K562 (cell line): ENCODE data around the gene SYNJ2. TPM values are rescaled to one million over a fixed set of nuclear protein-coding genes. Genes with fewer than 3 reads are reported as not detected.

Experiments used
- ARID2 ChIP-seq: fragments of 450-650 bp; IDR thresholded peaks from 2 replicates; pipeline ENCODE4 v1.6.1; 2017; ENCODE audit warnings: antibody characterized with exemption, mild to moderate bottlenecking
- CBX5 ChIP-seq: IDR thresholded peaks from 2 replicates; pipeline ENCODE4 v1.6.1; 2014; ENCODE audit warnings: low read depth, borderline replicate concordance
- COPS2 ChIP-seq: fragments of 450-650 bp; conservative IDR thresholded peaks from 2 replicates; pipeline ENCODE4 v1.6.1; 2016; ENCODE audit warnings: mild to moderate bottlenecking, moderate library complexity
- E2F1 ChIP-seq: sonication (generic); formaldehyde crosslinking; IDR thresholded peaks from 2 replicates; pipeline ENCODE4 v1.8.1; 2023; ENCODE audit warnings: mild to moderate bottlenecking, missing genetic modification reagents, moderate library complexity
- HDAC1 ChIP-seq, 2 experiments: fragments of 450-650 bp; IDR thresholded peaks; 2 replicates each; pipeline ENCODE4 v1.6.1; 2016 to 2017; ENCODE audit warnings: inconsistent platforms in 1 of 2, mild to moderate bottlenecking in 1 of 2, moderate library complexity in 1 of 2
- HDGF ChIP-seq: fragments of 450-650 bp; IDR thresholded peaks from 2 replicates; pipeline ENCODE4 v1.6.1; 2016
- KDM1A ChIP-seq, 2 experiments: fragments of 450-650 bp; IDR thresholded peaks; 2 replicates each; pipeline ENCODE4 v1.6.1; 2016; ENCODE audit warnings: mild to moderate bottlenecking in 2 of 2
- MXI1 ChIP-seq: IDR thresholded peaks from 2 replicates; pipeline ENCODE4 v1.6.1; 2011; ENCODE audit warnings: low read depth, mild to moderate bottlenecking, improper control_type of control experiment, low read length
- MYNN ChIP-seq, 2 experiments: sonication (generic); formaldehyde crosslinking in 1 of 2; IDR thresholded peaks; 2 replicates each; pipeline versions ENCODE4 v1.5.0 to v1.6.1; 2016 to 2020; ENCODE audit warnings: antibody characterized with exemption in 1 of 2, missing genetic modification reagents in 1 of 2
- NR4A1 ChIP-seq, 2 experiments: fragments of 250-450 bp in 1 of 2; fragments of 450-650 bp in 1 of 2; sonication (Bioruptor Pico) in 1 of 2; IDR thresholded peaks; 2 replicates each; pipeline versions ENCODE4 v1.4.0 to v1.6.1; 2016 to 2020; ENCODE audit warnings: mild to moderate bottlenecking in 2 of 2, missing compliant biosample characterization in 1 of 2, missing genetic modification characterization in 1 of 2, moderate library complexity in 1 of 2
- PHB ChIP-seq: fragments of 250-450 bp; sonication (Bioruptor Pico); IDR thresholded peaks from 2 replicates; pipeline ENCODE4 v1.5.0; 2021
- PHF21A ChIP-seq: fragments of 450-650 bp; IDR thresholded peaks from 2 replicates; pipeline ENCODE4 v1.6.1; 2017; ENCODE audit warnings: low read depth, borderline replicate concordance
- SAFB ChIP-seq: fragments of 200-400 bp; formaldehyde crosslinking; IDR thresholded peaks from 2 replicates; pipeline ENCODE4 v1.6.1; 2017; ENCODE audit warnings: low read depth, low read length, borderline replicate concordance
- SMAD3 ChIP-seq: fragments of 450-650 bp; formaldehyde crosslinking; conservative IDR thresholded peaks from 2 replicates; pipeline ENCODE4 v1.4.0; 2020; ENCODE audit warnings: mild to moderate bottlenecking
- TAF7 ChIP-seq: fragments of 450-650 bp; IDR thresholded peaks from 2 replicates; pipeline ENCODE4 v1.6.1; 2016; ENCODE audit warnings: missing genetic modification characterization, missing compliant biosample characterization
- USF1 ChIP-seq: sonication (generic); formaldehyde crosslinking; IDR thresholded peaks from 2 replicates; pipeline ENCODE4 v1.9.0; 2022; ENCODE audit warnings: mild to moderate bottlenecking, missing genetic modification reagents
- ZBTB1 ChIP-seq: sonication (generic); formaldehyde crosslinking; IDR thresholded peaks from 2 replicates; pipeline ENCODE4 v1.8.1; 2023; ENCODE audit warnings: missing genetic modification reagents, low read depth, mild to moderate bottlenecking, borderline replicate concordance
- ZEB2 ChIP-seq: fragments of 450-650 bp; IDR thresholded peaks from 2 replicates; pipeline ENCODE4 v1.6.1; 2016
- ZNF124 ChIP-seq: sonication (generic); formaldehyde crosslinking; IDR thresholded peaks from 2 replicates; pipeline ENCODE4 v1.8.1; 2022; ENCODE audit warnings: missing genetic modification reagents
- ZNF253 ChIP-seq: fragments of 250-450 bp; sonication (Bioruptor Pico); conservative IDR thresholded peaks from 2 replicates; pipeline ENCODE4 v1.6.1; 2021; ENCODE audit warnings: mild to moderate bottlenecking
- polyA plus RNA-seq, 8 experiments: library from polyadenylated mRNA; depleted of rRNA in 4 of 8; stranded (reverse) in 5 of 8; unstranded in 3 of 8; fragments of >200 nt; fragmentation: Nextera tagmentation in 2 of 8; fragmentation: Illumina TruSeq in 1 of 8; extraction: Ambion mirVana in 2 of 8; extraction: Trizol in 1 of 8; gene quantifications; 2 replicates each; pipeline versions ENCODE4 v1.2.1 to v1.2.3, GENCODE V29; 2011 to 2014; ENCODE audit warnings: inconsistent platforms in 1 of 8, missing spikeins in 1 of 8
- total RNA-seq, 7 experiments: library from RNA; depleted of rRNA in 6 of 7; stranded (reverse); fragments of >200 nt in 6 of 7; fragmentation: Illumina TruSeq in 2 of 7; extraction: Trizol in 2 of 7; gene quantifications; 2 replicates each; pipeline versions ENCODE4 v1.2.1 to v1.2.3, GENCODE V29; 2011 to 2021; ENCODE audit warnings: low replicate concordance in 1 of 7
- TF ChIP-seq, protein P1 (sequence below): sonication (generic); formaldehyde crosslinking; IDR thresholded peaks from 2 replicates; pipeline ENCODE4 v1.8.1; 2023; ENCODE audit warnings: mild to moderate bottlenecking, missing genetic modification reagents
- TF ChIP-seq, protein P2 (sequence below): fragments of 200-400 bp; formaldehyde crosslinking; IDR thresholded peaks from 2 replicates; pipeline ENCODE4 v1.6.1; 2017; ENCODE audit warnings: mild to moderate bottlenecking, low read depth, low read length, moderate library complexity
- TF ChIP-seq, protein P3 (sequence below): fragments of 150-350 bp; conservative IDR thresholded peaks from 2 replicates; pipeline ENCODE4 v1.6.1; 2014; ENCODE audit warnings: low read length

The SYNJ2 gene
- total and polyA plus RNA-seq, 9 of the 15 experiments (the other 6 are each of a cell fraction or from before 2014, with no cell fraction given) = 3.0 to 27.7 (median 17.8) TPM

- TF ChIP-seq HDAC1 (IDR thresholded peaks at IDR 0.05) = peak in 1 of 2 experiments; percentile 20; a peak in 1 of 4 replicates
- no peak for TF ChIP-seq CBX5
- 0 out of 2 replicates have a peak, but pooled peaks have one; percentile 44 for TF ChIP-seq USF1 (CRISPR knock-in tag)
- TF ChIP-seq, protein P1, sequence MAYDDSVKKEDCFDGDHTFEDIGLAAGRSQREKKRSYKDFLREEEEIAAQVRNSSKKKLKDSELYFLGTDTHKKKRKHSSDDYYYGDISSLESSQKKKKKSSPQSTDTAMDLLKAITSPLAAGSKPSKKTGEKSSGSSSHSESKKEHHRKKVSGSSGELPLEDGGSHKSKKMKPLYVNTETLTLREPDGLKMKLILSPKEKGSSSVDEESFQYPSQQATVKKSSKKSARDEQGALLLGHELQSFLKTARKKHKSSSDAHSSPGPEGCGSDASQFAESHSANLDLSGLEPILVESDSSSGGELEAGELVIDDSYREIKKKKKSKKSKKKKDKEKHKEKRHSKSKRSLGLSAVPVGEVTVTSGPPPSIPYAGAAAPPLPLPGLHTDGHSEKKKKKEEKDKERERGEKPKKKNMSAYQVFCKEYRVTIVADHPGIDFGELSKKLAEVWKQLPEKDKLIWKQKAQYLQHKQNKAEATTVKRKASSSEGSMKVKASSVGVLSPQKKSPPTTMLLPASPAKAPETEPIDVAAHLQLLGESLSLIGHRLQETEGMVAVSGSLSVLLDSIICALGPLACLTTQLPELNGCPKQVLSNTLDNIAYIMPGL = no peak
- TF ChIP-seq SAFB = no peak
- no peak for TF ChIP-seq COPS2
- TF ChIP-seq MYNN (IDR thresholded peaks at IDR 0.05) = no peak
- TF ChIP-seq MYNN (CRISPR knock-in tag; IDR thresholded peaks at IDR 0.05) = no peak
- TF ChIP-seq NR4A1 (CRISPR knock-in tag; IDR thresholded peaks at IDR 0.05) = no peak
- TF ChIP-seq NR4A1 (tag; IDR thresholded peaks at IDR 0.05) = no peak
- TF ChIP-seq, protein P2, sequence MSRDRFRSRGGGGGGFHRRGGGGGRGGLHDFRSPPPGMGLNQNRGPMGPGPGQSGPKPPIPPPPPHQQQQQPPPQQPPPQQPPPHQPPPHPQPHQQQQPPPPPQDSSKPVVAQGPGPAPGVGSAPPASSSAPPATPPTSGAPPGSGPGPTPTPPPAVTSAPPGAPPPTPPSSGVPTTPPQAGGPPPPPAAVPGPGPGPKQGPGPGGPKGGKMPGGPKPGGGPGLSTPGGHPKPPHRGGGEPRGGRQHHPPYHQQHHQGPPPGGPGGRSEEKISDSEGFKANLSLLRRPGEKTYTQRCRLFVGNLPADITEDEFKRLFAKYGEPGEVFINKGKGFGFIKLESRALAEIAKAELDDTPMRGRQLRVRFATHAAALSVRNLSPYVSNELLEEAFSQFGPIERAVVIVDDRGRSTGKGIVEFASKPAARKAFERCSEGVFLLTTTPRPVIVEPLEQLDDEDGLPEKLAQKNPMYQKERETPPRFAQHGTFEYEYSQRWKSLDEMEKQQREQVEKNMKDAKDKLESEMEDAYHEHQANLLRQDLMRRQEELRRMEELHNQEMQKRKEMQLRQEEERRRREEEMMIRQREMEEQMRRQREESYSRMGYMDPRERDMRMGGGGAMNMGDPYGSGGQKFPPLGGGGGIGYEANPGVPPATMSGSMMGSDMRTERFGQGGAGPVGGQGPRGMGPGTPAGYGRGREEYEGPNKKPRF = no peak
- peak; percentile 77 to 83 for TF ChIP-seq KDM1A (IDR thresholded peaks at IDR 0.05)
- TF ChIP-seq HDGF = 0 out of 2 replicates have a peak, but pooled peaks have one; percentile 72
- TF ChIP-seq ARID2 = no peak
- no peak for TF ChIP-seq PHF21A
- no peak for TF ChIP-seq ZBTB1 (CRISPR knock-in tag)
- no peak for TF ChIP-seq TAF7 (tag)
- TF ChIP-seq SMAD3 (CRISPR knock-in tag) = no peak
- no peak for TF ChIP-seq ZNF124 (CRISPR knock-in tag)
- no peak for TF ChIP-seq E2F1 (CRISPR knock-in tag)
- TF ChIP-seq MXI1 = no peak
- TF ChIP-seq, protein P3, sequence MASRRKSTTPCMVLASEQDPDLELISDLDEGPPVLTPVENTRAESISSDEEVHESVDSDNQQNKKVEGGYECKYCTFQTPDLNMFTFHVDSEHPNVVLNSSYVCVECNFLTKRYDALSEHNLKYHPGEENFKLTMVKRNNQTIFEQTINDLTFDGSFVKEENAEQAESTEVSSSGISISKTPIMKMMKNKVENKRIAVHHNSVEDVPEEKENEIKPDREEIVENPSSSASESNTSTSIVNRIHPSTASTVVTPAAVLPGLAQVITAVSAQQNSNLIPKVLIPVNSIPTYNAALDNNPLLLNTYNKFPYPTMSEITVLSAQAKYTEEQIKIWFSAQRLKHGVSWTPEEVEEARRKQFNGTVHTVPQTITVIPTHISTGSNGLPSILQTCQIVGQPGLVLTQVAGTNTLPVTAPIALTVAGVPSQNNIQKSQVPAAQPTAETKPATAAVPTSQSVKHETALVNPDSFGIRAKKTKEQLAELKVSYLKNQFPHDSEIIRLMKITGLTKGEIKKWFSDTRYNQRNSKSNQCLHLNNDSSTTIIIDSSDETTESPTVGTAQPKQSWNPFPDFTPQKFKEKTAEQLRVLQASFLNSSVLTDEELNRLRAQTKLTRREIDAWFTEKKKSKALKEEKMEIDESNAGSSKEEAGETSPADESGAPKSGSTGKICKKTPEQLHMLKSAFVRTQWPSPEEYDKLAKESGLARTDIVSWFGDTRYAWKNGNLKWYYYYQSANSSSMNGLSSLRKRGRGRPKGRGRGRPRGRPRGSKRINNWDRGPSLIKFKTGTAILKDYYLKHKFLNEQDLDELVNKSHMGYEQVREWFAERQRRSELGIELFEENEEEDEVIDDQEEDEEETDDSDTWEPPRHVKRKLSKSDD = no peak
- TF ChIP-seq ZEB2 = no peak
- TF ChIP-seq PHB (CRISPR knock-in tag) = no peak
- no peak for TF ChIP-seq ZNF253
Observed at GRCh38 chr6:158008864-158009113, 27.1 kb downstream of the SYNJ2 start (continued).
